Upper lobe of left lung (tissue), 4 donors: ENCODE measurements around the gene GJC1.

Experiments
- CTCF ChIP-seq, 6 experiments: fragments of 450-650 bp in 4 of 6; fragments of 200-600 bp in 2 of 6; sonication (generic) in 2 of 6; IDR thresholded peaks; one replicate each; pipeline ENCODE4 v1.5.1; 2016 to 2019; ENCODE audit warnings: antibody characterized with exemption in 6 of 6
- EP300 ChIP-seq, 4 donors: sonication (generic); formaldehyde crosslinking; IDR thresholded peaks; one replicate each; pipeline ENCODE4 v1.5.1; 2017; ENCODE audit warnings: antibody characterized with exemption in 4 of 4, control low read depth in 2 of 4
- POLR2A ChIP-seq, 4 donors: fragments of 450-650 bp; IDR thresholded peaks; one replicate each; pipeline ENCODE4 v1.5.1; 2016 to 2017; ENCODE audit warnings: antibody characterized with exemption in 4 of 4, mild to moderate bottlenecking in 2 of 4
- POLR2AphosphoS5 ChIP-seq, 2 donors: sonication (generic); formaldehyde crosslinking; IDR thresholded peaks; one replicate each; pipeline ENCODE4 v1.5.1; 2017; ENCODE audit warnings: antibody characterized with exemption in 2 of 2

DNA sequence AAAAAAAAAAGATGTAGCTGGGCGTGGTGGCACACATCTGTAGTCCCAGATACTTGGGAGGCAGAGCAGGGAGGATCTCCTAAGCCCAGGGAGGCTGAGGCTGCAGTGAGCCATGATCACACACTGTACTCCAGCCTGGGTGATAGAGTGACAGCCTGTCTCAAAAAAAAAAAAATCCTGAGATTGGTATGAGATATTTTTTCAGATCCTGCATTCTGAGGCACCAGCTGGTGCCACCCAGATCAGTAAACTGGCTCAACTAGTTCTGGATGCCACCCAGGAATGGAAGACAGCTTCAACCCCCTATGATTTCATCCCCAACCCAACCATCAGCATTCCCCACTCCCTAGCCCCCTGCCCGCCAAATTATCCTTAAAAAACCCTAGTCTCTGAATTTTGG is 7.1 kb upstream of the GJC1 start:
- no peak for TF ChIP-seq POLR2A (IDR thresholded peaks at IDR 0.05)
- no peak for TF ChIP-seq CTCF (IDR thresholded peaks at IDR 0.05)
- TF ChIP-seq EP300 (IDR thresholded peaks at IDR 0.05): no peak
- TF ChIP-seq POLR2AphosphoS5 (IDR thresholded peaks at IDR 0.05): no peak
